ENCODE results near the gene SNX19.
A peak's percentile ranks its signal among the peaks of the same experiment; 100 is the strongest.
"Not testable (repeated sequence)": the region's sequence is repeated elsewhere in the genome, so short reads cannot be mapped to it uniquely, and the experiment has no call there.

SNX19 gene

GRCh38 chr11:130865091-130865773 is 51.0 kb downstream of the SNX19 start:
- Histone ChIP-seq H3K4me3 (ENCODE audit: insufficient read length, low read depth) (no peak overlapping the region), H3K9ac (ENCODE audit: insufficient read length, low read depth) (no peak overlapping the region), H3K4me1 (ENCODE audit: insufficient read depth, insufficient read length) (peaks cover 7% of the 10 kb centered on the region), H3K9me3 (ENCODE audit: insufficient read depth, low read length) (no peaks in the 10 kb centered on the region), H3K36me3 (ENCODE audit: insufficient read depth, insufficient read length, low read length) (peaks cover 2% of the 10 kb centered on the region), H3K27me3 (ENCODE audit: insufficient read depth, insufficient read length) (no peaks in the 10 kb centered on the region)
- DNase-seq (ENCODE audit: low read depth, low spot score), result no peak
- TF ChIP-seq SUZ12 (IDR thresholded peaks at IDR 0.05; ENCODE audit: extremely low read depth, insufficient read depth, insufficient read length) (no peak), YY1 (IDR thresholded peaks at IDR 0.05; ENCODE audit: insufficient read depth, insufficient read length) (no peak), ZNF274 (IDR thresholded peaks at IDR 0.05; ENCODE audit: low read depth, low read length) (no peak)

- Histone ChIP-seq H3K9me3 (ENCODE audit: insufficient read depth, low read length) (no peaks in the 10 kb centered on the region), H3K4me1 (ENCODE audit: insufficient read depth, insufficient read length) (peaks cover 7% of the 10 kb centered on the region), H3K9ac (ENCODE audit: insufficient read length, low read depth) (no peak overlapping the region), H3K36me3 (ENCODE audit: insufficient read depth, insufficient read length, low read length) (no peaks in the 10 kb centered on the region), H3K4me3 (ENCODE audit: insufficient read length, low read depth) (no peak overlapping the region), H3K27me3 (ENCODE audit: insufficient read depth, insufficient read length) (no peaks in the 10 kb centered on the region)
- no peak for TF ChIP-seq YY1 (IDR thresholded peaks at IDR 0.05; ENCODE audit: insufficient read depth, insufficient read length)
- TF ChIP-seq ZNF274 (IDR thresholded peaks at IDR 0.05; ENCODE audit: low read depth, low read length), result no peak
- no peak for TF ChIP-seq SUZ12 (IDR thresholded peaks at IDR 0.05; ENCODE audit: extremely low read depth, insufficient read depth, insufficient read length)
- DNase-seq (ENCODE audit: low read depth, low spot score), result peak; percentile 97
These were observed 54.1 kb downstream of the SNX19 start for GRCh38 chr11:130861902-130862860.

- TF ChIP-seq SUZ12 (IDR thresholded peaks at IDR 0.05; ENCODE audit: extremely low read depth, insufficient read depth, insufficient read length) (no peak), ZNF274 (IDR thresholded peaks at IDR 0.05; ENCODE audit: low read depth, low read length) (no peak)
- no peak overlapping the region for H3K4me3 ChIP-seq (ENCODE audit: insufficient read length, low read depth)
These were observed 55.0 kb downstream of the SNX19 start for GRCh38 chr11:130861283-130861682.

GRCh38 chr11:130859886-130860285 is 56.4 kb downstream of the SNX19 start:
- H3K4me3 ChIP-seq (ENCODE audit: insufficient read length, low read depth), result no peak overlapping the region
- H3K9ac ChIP-seq (ENCODE audit: insufficient read length, low read depth), result no peak overlapping the region
- no peak for DNase-seq (ENCODE audit: low read depth, low spot score)
- TF ChIP-seq ZNF274 (IDR thresholded peaks at IDR 0.05; ENCODE audit: low read depth, low read length), result no peak
- no peak for TF ChIP-seq SUZ12 (IDR thresholded peaks at IDR 0.05; ENCODE audit: extremely low read depth, insufficient read depth, insufficient read length)
- no peak for TF ChIP-seq YY1 (IDR thresholded peaks at IDR 0.05; ENCODE audit: insufficient read depth, insufficient read length)
- H3K9me3 ChIP-seq (ENCODE audit: insufficient read depth, low read length), result no peaks in the 10 kb centered on the region
- no peaks in the 10 kb centered on the region for H3K36me3 ChIP-seq (ENCODE audit: insufficient read depth, insufficient read length, low read length)
- H3K27me3 ChIP-seq (ENCODE audit: insufficient read depth, insufficient read length), result no peaks in the 10 kb centered on the region
- H3K4me1 ChIP-seq (ENCODE audit: insufficient read depth, insufficient read length), result peaks cover under 1% of the 10 kb centered on the region

More at GRCh38 chr11:130861283-130861682, 55.0 kb downstream of the SNX19 start:
- no peaks in the 10 kb centered on the region for H3K27me3 ChIP-seq (ENCODE audit: insufficient read depth, insufficient read length)
- no peaks in the 10 kb centered on the region for H3K36me3 ChIP-seq (ENCODE audit: insufficient read depth, insufficient read length, low read length)
- peaks cover 7% of the 10 kb centered on the region for H3K4me1 ChIP-seq (ENCODE audit: insufficient read depth, insufficient read length)
- no peak for DNase-seq (ENCODE audit: low read depth, low spot score)
- H3K9ac ChIP-seq (ENCODE audit: insufficient read length, low read depth), result no peak overlapping the region
- no peaks in the 10 kb centered on the region for H3K9me3 ChIP-seq (ENCODE audit: insufficient read depth, low read length)

GRCh38 chr11:130858215-130858614 is 58.1 kb downstream of the SNX19 start:
- no peaks in the 10 kb centered on the region for H3K36me3 ChIP-seq (ENCODE audit: insufficient read depth, insufficient read length, low read length)
- TF ChIP-seq YY1 (IDR thresholded peaks at IDR 0.05; ENCODE audit: insufficient read depth, insufficient read length) (no peak), SUZ12 (IDR thresholded peaks at IDR 0.05; ENCODE audit: extremely low read depth, insufficient read depth, insufficient read length) (no peak), ZNF274 (IDR thresholded peaks at IDR 0.05; ENCODE audit: low read depth, low read length) (no peak)
- no peak for DNase-seq (ENCODE audit: low read depth, low spot score)
- no peak overlapping the region for H3K9ac ChIP-seq (ENCODE audit: insufficient read length, low read depth)
- no peak overlapping the region for H3K4me3 ChIP-seq (ENCODE audit: insufficient read length, low read depth)
- no peaks in the 10 kb centered on the region for H3K9me3 ChIP-seq (ENCODE audit: insufficient read depth, low read length)
- H3K27me3 ChIP-seq (ENCODE audit: insufficient read depth, insufficient read length), result no peaks in the 10 kb centered on the region
- no peaks in the 10 kb centered on the region for H3K4me1 ChIP-seq (ENCODE audit: insufficient read depth, insufficient read length)

- not testable (repeated sequence) for H3K4me1 ChIP-seq (ENCODE audit: insufficient read depth, insufficient read length); H3K36me3 ChIP-seq (ENCODE audit: insufficient read depth, insufficient read length, low read length); H3K27me3 ChIP-seq (ENCODE audit: insufficient read depth, insufficient read length); H3K9ac ChIP-seq (ENCODE audit: insufficient read length, low read depth); H3K4me3 ChIP-seq (ENCODE audit: insufficient read length, low read depth); DNase-seq (ENCODE audit: low read depth, low spot score); H3K9me3 ChIP-seq (ENCODE audit: insufficient read depth, low read length)
These were observed 60.6 kb downstream of the SNX19 start for GRCh38 chr11:130855707-130856106.

GRCh38 chr11:130854483-130854882 is 61.8 kb downstream of the SNX19 start:
- no peak overlapping the region for H3K4me3 ChIP-seq (ENCODE audit: insufficient read length, low read depth)
- TF ChIP-seq YY1 (IDR thresholded peaks at IDR 0.05; ENCODE audit: insufficient read depth, insufficient read length) (no peak), SUZ12 (IDR thresholded peaks at IDR 0.05; ENCODE audit: extremely low read depth, insufficient read depth, insufficient read length) (no peak), ZNF274 (IDR thresholded peaks at IDR 0.05; ENCODE audit: low read depth, low read length) (no peak)

More at GRCh38 chr11:130854483-130854882, 61.8 kb downstream of the SNX19 start:
- H3K9me3 ChIP-seq (ENCODE audit: insufficient read depth, low read length), result no peaks in the 10 kb centered on the region
- H3K9ac ChIP-seq (ENCODE audit: insufficient read length, low read depth), result no peak overlapping the region
- H3K27me3 ChIP-seq (ENCODE audit: insufficient read depth, insufficient read length), result no peaks in the 10 kb centered on the region
- DNase-seq (ENCODE audit: low read depth, low spot score), result no peak
- no peaks in the 10 kb centered on the region for H3K4me1 ChIP-seq (ENCODE audit: insufficient read depth, insufficient read length)
- H3K36me3 ChIP-seq (ENCODE audit: insufficient read depth, insufficient read length, low read length), result no peaks in the 10 kb centered on the region

Data from NT2/D1 (cell line).